ENCODE measurements around the gene TBC1D1.

The TBC1D1 gene

DNA sequence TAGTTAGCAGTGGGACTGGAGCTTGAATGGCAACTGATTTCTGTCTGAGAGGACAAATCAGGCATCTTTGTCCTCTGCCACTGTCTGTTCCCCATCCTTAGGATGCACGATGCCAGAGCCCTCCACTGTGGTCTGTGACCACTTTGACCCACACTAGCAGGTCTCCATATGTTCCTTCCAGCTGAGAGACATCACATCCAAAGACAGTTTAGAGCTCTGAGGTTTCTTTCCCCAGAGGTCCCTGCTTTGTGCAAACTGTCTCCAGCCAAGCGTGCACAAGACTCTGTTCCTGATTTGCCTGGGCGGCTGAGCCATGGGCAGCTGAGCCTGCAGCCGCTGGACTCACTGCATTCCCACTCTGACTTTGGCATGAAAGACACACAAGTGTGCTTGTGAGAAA is 167.3 kb downstream of the TBC1D1 start:
- no peak for DNase-seq

- DNase-seq = no peak
Observed at GRCh38 chr4:38060829-38061431, 170.0 kb downstream of the TBC1D1 start.

DNA sequence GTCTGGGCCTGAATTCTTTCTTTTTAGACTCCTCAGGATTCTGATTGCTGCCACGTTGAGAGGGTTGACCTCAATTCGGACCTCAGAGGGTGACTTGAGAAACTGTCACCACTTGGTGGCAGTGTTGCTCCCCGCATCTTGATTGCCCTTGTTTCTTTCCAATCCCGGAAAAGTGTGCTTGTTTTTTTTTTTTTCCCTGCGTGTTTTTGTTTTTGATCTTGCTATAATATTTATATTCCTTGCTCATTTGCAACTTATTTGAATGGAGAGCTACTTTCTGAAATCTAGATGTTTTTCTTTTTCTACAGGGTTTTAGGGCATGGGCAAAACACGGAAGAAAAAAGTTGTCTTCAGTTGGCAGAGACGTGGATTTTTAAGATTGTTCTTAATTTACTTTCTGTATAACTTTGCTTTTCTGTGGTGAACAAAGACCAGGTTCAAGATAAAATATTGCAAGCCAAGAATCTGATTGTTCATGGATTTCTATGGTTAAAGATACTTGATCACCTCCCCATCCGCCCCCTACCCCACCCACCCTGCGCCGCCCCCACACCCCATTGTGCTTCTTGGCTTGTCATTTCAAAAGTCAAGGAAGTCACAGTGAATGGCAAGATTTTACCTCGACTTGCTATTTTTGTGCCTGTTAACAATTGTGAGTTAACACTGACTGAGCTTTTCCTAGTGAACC is 171.3 kb downstream of the TBC1D1 start:
- peak; percentile 70 for DNase-seq

GRCh38 chr4:38062776-38063097 is 171.9 kb downstream of the TBC1D1 start:
- no peak for DNase-seq

GRCh38 chr4:38065176-38065575 is 174.3 kb downstream of the TBC1D1 start:
- no peak for DNase-seq

GRCh38 chr4:38065900-38066299 is 175.0 kb downstream of the TBC1D1 start:
- DNase-seq = no peak

GRCh38 chr4:38067499-38067898 is 176.6 kb downstream of the TBC1D1 start:
- DNase-seq = no peak

DNA sequence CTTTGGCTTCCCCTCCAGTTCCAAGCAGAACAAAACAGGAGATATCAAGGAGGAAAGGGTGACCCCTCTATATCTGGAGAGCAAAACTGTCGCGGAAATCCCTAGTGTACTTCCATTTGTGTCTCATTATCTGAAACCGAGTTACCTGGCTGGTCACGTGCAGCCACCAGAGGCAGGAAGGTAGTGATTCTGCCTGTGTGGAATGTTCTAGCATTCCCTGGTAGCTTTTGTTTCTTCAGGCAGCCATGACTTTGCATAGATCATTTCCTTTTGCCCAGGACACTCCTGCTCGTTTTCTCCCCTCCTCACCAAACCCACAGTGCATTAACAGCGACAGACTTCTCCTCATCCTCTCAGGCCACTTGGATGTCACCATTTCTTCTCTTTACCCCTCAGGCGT is 177.2 kb downstream of the TBC1D1 start:
- no peak for DNase-seq

- peak; percentile 35 for DNase-seq
Observed at GRCh38 chr4:38069271-38069760, 178.4 kb downstream of the TBC1D1 start.

DNA sequence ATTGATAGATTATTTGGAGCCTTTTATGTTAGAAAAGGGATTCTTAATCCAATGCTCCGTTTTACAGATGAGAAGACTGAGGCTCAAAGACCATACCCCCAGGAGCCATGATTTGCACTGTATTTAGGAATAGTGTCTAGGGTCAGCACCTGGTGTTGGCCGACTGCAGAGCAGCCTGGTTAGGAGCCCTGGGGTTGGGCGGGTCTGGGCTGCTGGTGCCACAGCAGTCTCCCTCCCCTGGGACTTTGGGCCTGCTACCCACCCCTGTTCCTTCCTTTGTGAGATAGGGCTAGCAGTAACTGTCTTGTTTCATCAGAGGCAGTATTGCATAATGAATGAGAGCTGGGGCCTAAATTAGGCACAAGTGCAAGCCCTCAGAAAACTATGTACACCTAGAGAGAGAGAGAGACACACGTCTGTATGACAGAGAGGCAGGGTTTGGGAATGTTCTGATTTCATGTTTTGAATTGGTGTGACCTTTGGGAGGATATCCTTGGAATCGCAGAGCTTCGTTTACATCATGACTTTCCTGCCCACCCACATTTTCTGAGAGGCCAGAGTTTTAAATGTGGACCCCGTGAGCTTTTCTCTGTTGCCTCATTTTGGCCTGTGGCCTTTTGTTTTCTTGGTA is 181.0 kb downstream of the TBC1D1 start:
- no peak for DNase-seq

DNA sequence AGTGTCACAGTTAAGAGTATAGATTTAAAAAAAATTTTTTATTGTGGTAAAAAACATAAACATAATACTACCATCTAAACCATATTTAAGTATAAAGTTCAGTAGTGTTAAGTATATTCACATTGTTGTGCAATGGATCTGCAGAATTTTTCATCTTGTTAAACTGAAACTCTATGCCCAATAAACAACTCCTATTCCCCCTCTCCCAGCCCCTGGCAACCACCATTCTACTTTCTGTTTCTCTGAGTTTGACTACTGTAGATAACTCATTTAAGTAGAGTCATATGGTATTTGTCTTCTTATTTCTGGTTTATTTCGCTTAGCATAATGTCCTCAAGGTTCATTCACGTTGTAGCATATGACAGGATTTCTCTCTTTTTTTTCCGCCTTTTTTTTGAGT is 181.7 kb downstream of the TBC1D1 start:
- DNase-seq = no peak

DNA sequence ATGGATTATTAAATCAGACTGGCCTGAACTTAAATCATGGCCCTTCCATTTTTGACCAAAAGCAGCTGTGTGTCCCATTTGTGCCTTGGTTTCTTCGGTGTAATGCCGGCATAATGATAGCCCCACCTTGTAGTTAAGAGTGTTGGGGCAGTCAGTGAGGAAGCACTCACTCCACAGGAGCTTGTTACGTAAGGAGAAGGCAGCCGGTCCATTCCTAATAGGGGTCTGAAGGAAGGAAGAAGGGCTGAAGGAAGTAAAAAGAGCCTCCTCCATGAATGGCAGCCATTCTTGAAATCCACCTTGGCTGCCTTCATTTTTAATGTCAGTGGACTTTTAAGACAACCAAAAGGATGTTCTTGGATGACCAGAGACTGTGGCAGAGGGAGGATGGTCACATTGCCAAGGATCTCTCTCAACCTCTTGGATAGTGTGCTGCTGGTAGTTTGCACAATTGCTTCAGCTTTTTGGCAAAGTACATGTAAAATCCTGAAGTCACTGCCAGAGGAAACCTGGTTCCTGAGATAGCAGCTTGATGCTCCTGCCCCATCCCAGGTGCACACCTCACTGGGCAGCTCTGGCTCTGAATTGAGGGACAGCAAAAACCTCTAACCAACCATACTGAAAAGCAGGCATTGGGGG is 182.8 kb downstream of the TBC1D1 start:
- DNase-seq = no peak

DNA sequence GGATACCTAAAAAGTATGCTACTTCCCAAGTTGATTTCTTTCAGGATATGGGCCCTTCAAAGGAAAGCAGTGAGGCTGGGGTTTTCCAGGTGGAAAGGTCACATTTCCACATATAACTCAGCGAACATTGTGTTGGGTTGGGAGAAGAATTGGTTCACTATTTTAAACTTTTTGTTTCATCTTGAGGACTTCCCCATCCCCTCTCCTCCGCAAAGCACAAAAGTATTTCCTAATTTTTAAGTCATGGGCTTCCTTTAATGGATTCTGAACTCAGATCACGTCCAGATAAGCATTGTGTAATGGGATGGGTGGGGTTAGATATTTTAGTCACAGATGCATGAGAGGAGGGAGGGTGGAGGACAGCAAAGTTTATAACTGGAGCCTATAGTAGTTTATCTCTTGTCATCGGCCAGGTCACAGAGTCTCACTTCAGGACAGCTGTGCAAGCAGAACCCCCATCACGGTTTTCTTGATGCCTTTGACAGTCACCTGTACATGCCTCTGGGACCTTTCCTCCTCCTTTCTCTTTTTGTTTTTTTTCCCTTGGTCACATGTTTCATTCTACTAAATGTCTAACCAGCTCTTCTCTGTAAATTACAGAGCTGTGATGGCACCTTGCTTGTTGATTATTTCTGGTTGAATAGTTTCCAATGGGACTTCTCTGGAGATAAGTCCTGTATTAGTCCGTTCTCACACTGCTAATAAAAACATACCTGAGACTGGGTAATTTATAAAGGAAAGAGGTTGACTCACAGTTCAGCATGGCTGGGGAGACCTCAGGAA is 184.7 kb downstream of the TBC1D1 start:
- peak; percentile 19 for DNase-seq

- DNase-seq = no peak
Observed at GRCh38 chr4:38076153-38076669, 185.3 kb downstream of the TBC1D1 start.

DNA sequence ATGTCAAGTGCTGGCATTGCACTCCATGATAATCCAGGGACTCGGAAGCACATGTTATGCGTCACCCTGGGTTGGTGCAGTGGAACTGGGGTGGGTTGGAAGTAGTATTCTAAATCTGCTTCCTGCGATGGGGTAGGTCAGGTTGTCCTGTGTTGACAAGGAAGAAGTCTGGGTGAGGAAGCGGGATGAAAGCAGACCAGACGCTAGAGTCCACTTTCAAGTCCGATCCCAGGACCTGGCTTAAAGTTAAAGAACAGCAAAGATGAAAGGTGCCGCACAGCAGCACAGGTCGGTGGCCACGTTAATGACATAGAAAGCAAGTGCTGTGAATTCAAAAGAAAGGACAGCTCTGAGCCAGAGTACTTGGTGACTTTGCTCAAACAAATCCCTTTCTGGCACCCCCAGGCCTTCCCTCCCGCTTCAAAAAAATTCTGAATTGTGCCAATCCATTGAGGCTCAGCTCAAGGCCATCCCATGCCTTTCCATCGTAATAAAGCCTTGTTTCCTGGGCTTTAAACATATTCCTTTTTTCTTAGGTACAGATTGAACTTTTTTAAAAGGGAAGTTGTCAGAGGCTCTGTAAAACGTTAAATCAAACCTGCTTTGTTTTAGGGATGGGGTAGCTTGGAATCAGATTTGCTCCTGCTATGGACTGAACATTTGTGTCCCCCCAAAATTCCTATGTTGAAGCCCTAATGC is 187.1 kb downstream of the TBC1D1 start:
- DNase-seq = no peak

- DNase-seq = no peak
Observed at GRCh38 chr4:38078590-38079421, 187.9 kb downstream of the TBC1D1 start.

DNA sequence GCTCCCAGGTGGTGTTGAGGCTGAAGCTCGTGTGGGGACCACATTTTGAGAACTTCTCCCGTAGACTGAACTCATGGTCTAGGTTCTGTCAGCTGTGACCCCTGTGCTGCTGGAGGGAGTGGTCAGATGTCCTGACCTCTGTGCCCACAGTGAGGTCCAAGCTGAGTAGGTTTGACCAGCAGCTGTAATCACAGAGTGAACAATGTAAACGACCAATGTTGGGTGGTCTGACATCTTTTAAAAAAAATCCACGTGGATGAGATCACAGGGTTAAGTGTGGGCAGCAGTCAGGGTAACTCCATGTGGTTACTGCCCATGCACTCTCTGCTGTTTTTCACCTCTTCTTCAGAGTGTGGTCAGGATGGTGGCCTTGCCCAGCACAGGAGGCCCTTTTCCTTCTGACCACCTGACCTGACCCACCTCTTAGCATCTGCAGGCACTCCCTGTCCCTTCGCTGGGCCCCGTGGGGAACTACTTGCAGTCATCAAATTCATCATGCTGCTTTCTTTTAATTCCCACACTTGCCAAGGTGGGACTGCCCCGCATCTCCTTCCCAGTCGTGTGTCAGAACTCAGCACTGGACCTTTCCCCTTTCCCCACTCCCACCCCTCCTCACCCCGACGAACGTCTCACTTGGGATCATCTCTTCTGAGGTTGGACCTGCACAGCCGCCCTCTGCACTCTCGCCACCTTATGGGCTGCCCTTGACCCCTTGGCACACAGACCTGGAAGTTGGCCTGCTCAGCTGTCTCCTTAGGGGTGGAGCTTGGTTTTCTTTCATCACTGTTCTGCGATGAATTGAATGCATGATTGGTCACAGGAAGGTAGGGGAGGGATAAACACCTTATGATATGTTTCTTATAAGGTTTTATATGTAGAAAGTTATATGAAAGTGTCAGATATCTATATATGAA is 189.4 kb downstream of the TBC1D1 start:
- DNase-seq = no peak

- DNase-seq = no peak
Observed at GRCh38 chr4:38082021-38082420, 191.1 kb downstream of the TBC1D1 start.

DNA sequence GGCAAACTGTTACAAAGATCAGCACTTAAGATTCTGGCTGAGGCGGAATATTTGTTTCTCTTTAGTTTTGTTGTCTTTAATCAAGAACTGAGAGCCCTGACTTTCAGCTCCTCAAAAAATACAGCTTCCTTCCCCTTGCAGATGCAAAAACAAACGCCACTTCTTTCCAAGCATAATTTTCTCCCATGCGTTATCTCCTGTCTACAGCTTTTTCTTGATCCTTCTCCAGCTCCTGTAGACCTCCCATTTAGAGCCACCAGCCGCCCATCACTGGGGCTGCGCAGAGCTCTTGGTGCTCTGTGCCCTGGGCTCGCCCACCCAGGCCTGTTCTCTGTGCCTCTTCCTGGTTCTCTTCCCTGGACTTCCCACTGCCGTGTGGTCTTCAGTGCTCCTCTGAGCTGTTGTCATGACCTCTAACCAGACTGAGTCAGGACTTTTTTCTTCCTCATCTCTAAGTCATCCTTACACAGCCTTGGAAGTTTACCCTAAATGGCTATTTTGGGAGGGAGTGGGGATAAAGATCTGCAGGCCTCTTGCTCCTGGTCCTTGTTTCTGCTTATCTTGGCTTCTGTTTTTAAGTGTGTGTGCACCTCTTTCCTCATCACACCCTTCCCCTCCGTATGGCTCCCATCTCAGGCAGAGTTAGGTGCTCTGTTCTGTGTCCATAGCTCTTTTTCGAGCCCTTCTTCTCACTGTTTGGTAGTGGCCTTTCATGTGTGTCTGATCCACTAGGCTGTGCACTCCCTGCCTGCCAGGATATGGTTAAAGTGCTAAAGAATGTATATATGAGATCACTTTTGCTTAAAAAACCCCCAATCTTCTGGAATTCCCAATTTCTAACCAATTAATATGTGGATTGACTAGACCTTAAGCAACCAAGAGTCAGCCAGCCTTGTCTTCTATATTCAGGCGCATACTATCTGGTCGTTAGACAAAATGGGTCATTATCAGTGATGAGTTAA is 191.8 kb downstream of the TBC1D1 start:
- no peak for DNase-seq
